Thoracic aorta (tissue), 2 donors: ENCODE measurements around the gene EEF1E1. TPM values are rescaled to one million over a fixed set of nuclear protein-coding genes. Genes with fewer than 3 reads are reported as not detected.

Experiments
- ATAC-seq: fragments of 150-250 bp; one replicate; pipeline ENCODE4 v1.8.0; 2017; ENCODE audit warnings: low read depth; ENCODE audit not compliant: insufficient number of reproducible peaks, low FRiP score
- DNase-seq: peaks from one replicate; pipeline ENCODE4 v3.0.0-alpha.2; 2020; ENCODE audit warnings: low spot score
- H3K27ac ChIP-seq, 2 donors: fragments of 200-600 bp; sonication (generic); 1 replicate in 1 of 2; 2 replicates in 1 of 2; pipeline ENCODE4 v1.5.1; 2016; ENCODE audit warnings: mild to moderate bottlenecking in 2 of 2, moderate library complexity in 2 of 2
- H3K27me3 ChIP-seq: fragments of 200-600 bp; sonication (generic); replicated peaks from 2 replicates; pipeline ENCODE4 v1.6.0; 2016; ENCODE audit warnings: mild to moderate bottlenecking; ENCODE audit not compliant: insufficient read depth
- H3K36me3 ChIP-seq: fragments of 200-600 bp; sonication (generic); one replicate; pipeline ENCODE4 v1.5.1; 2016
- H3K4me1 ChIP-seq, 2 donors: fragments of 200-600 bp; sonication (generic); 1 replicate in 1 of 2; 2 replicates in 1 of 2; pipeline versions ENCODE4 v1.5.1 to v1.6.0; 2016; ENCODE audit warnings: low read depth in 2 of 2, mild to moderate bottlenecking in 1 of 2; ENCODE audit not compliant: control insufficient read depth in 1 of 2
- H3K4me3 ChIP-seq: fragments of 200-600 bp; sonication (generic); 2 replicates; pipeline ENCODE4 v1.5.1; 2016; ENCODE audit warnings: mild to moderate bottlenecking
- H3K9me3 ChIP-seq: fragments of 200-600 bp; sonication (generic); 2 replicates; pipeline ENCODE4 v1.5.1; 2016
- CTCF ChIP-seq: fragments of 200-600 bp; sonication (generic); IDR thresholded peaks from one replicate; pipeline ENCODE4 v1.5.1; 2019; ENCODE audit warnings: antibody characterized with exemption
- total RNA-seq, 2 donors: library from RNA; depleted of rRNA; stranded (reverse); fragments of >200 nt; gene quantifications; one replicate each; pipeline versions ENCODE4 v1.1.0 to v1.2.3, GENCODE V29; 2016

The EEF1E1 gene
- total RNA-seq, 2 donors from 2014 or later = 26.8 to 52.8 TPM

- ATAC-seq (no peak), DNase-seq (no peak)
- H3K9me3 ChIP-seq = no peaks in the 10 kb centered on the region
- no peak overlapping the region for H3K4me3 ChIP-seq
- no peak overlapping the region for H3K27ac ChIP-seq
- no peaks in the 10 kb centered on the region for H3K4me1 ChIP-seq
- H3K27me3 ChIP-seq = no peaks in the 10 kb centered on the region
- no peak for TF ChIP-seq CTCF
- H3K36me3 ChIP-seq = no peaks in the 10 kb centered on the region
These were observed 12.6 kb upstream of the EEF1E1 start for GRCh38 chr6:8114956-8115355.

GRCh38 chr6:8113131-8113654, 10.8 kb upstream of the EEF1E1 start:
- Histone ChIP-seq H3K9me3 (no peaks in the 10 kb centered on the region), H3K4me3 (no peak overlapping the region), H3K4me1 (no peaks in the 10 kb centered on the region), H3K27ac (no peak overlapping the region), H3K27me3 (no peaks in the 10 kb centered on the region), H3K36me3 (no peaks in the 10 kb centered on the region)
- no peak for TF ChIP-seq CTCF
- DNase-seq (no peak), ATAC-seq (no peak)

- H3K4me3 ChIP-seq = no peak overlapping the region
- H3K9me3 ChIP-seq = no peaks in the 10 kb centered on the region
- H3K27ac ChIP-seq = no peak overlapping the region
- H3K36me3 ChIP-seq = no peaks in the 10 kb centered on the region
- no peaks in the 10 kb centered on the region for H3K4me1 ChIP-seq
- ATAC-seq = no peak
- H3K27me3 ChIP-seq = no peaks in the 10 kb centered on the region
- DNase-seq = no peak
- no peak for TF ChIP-seq CTCF
These were observed 8.4 kb upstream of the EEF1E1 start for GRCh38 chr6:8110725-8111124.

- Histone ChIP-seq H3K4me3 (no peak overlapping the region), H3K27me3 (no peaks in the 10 kb centered on the region), H3K9me3 (no peaks in the 10 kb centered on the region), H3K4me1 (no peaks in the 10 kb centered on the region), H3K36me3 (no peaks in the 10 kb centered on the region), H3K27ac (no peak overlapping the region)
- DNase-seq (no peak), ATAC-seq (no peak)
- TF ChIP-seq CTCF = no peak
These were observed 7.9 kb upstream of the EEF1E1 start for GRCh38 chr6:8110117-8110721.

GRCh38 chr6:8108759-8109539, 6.6 kb upstream of the EEF1E1 start:
- H3K27me3 ChIP-seq = no peaks in the 10 kb centered on the region
- no peaks in the 10 kb centered on the region for H3K36me3 ChIP-seq
- TF ChIP-seq CTCF = no peak
- ATAC-seq (no peak), DNase-seq (no peak)
- H3K27ac ChIP-seq = no peak overlapping the region
- H3K4me1 ChIP-seq = no peaks in the 10 kb centered on the region
- no peaks in the 10 kb centered on the region for H3K9me3 ChIP-seq
- H3K4me3 ChIP-seq = no peak overlapping the region
